Kasumi-1 (cell line): ENCODE data around the gene IPO5.
"Not testable (repeated sequence)": the region's sequence is repeated elsewhere in the genome, so short reads cannot be mapped to it uniquely, and the experiment has no call there.

Experiments
- DNase-seq, 2 experiments: peaks; one replicate each; lab custom pipeline; 2025; lab: John Stamatoyannopoulos, UW

The IPO5 gene

GRCh38 chr13:98014766-98015165 is 61.3 kb downstream of the IPO5 start:
- no peak for DNase-seq

DNA sequence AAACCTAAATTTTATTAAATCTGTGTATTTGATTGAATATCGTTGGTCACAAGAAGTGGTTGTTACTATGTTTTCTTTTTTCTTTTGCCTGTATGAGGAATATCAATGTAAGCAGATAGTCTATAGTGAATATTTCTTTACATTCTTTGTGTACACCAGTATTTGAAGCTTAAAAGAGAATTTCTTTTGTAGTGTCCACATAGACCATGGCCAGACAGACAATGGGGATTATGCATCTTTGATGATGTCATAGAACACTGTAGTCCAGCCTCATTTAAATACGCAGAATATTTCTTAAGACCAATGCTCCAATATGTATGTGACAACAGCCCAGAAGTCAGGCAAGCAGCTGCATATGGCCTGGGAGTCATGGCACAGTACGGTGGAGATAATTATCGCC is 64.8 kb downstream of the IPO5 start:
- no peak for DNase-seq

DNA sequence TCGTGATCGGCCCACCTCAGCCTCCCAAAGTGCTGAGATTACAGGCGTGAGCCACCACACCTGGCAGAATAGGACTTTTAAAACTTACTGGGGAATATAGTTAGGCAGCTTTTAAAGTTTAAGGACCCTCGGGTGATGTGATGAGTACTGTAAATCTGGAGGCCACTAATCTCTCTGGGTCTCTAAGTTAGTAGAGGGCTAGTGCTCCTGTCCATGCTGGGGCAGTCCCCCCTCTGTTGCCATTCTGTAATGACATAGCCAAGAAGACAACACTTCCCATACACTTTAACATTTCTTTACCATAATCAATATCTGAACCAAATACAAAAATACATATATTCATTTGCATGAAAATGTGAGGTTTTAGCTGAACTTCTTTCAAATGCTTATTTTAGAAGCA is 65.7 kb downstream of the IPO5 start:
- no peak for DNase-seq

- no peak for DNase-seq
These were observed 66.8 kb downstream of the IPO5 start for GRCh38 chr13:98020271-98020670.

GRCh38 chr13:98022210-98022609 is 68.7 kb downstream of the IPO5 start:
- no peak for DNase-seq

GRCh38 chr13:98025480-98026025 is 72.1 kb downstream of the IPO5 start:
- no peak for DNase-seq

GRCh38 chr13:98026457-98026857 is 73.0 kb downstream of the IPO5 start:
- no peak for DNase-seq

DNA sequence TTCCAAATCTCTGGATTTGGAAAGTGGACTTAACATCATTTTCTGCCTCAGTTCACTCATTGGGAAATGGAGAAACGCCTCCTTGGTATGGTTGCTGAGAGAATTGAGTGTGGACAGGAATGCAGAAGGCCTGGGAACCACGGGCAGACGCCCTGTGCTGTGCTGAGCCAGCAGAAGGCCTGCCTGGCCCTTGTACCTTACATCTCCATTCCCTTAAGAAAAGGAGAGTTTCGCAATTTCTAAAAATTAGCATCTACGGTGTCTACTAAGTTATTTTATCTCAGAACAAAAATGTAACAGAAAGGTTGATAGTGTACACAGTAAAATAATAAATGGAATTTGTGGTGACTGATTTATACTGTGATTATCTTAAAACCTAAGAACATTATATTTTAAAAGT is 78.7 kb downstream of the IPO5 start:
- no peak for DNase-seq

- DNase-seq: peak; percentile 48 to 59
These were observed 80.1 kb downstream of the IPO5 start for GRCh38 chr13:98033277-98034247.

DNA sequence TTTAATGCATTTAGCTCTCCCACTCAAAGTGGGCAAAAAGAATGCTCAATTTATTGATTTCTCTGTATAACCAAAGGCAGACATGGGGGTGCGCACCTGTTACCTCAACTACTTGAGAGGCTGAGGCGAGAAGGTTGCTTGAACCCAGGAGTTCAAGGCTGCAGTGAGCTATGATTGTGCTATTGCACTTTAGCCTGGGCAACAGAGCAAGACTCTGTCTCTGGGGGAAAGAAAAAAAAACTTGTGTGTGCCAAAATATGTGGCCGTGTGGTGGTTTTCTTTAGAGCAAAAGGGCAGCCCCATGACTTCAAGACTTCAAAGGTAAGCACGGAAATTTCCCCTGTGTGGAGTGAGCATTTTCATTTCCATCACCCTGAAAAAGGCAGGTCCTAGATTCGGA is 81.9 kb downstream of the IPO5 start:
- no peak for DNase-seq

GRCh38 chr13:98036564-98037302 is 83.3 kb downstream of the IPO5 start:
- not testable (repeated sequence) for DNase-seq

- DNase-seq: no peak
These were observed 85.8 kb downstream of the IPO5 start for GRCh38 chr13:98039261-98039660.

DNA sequence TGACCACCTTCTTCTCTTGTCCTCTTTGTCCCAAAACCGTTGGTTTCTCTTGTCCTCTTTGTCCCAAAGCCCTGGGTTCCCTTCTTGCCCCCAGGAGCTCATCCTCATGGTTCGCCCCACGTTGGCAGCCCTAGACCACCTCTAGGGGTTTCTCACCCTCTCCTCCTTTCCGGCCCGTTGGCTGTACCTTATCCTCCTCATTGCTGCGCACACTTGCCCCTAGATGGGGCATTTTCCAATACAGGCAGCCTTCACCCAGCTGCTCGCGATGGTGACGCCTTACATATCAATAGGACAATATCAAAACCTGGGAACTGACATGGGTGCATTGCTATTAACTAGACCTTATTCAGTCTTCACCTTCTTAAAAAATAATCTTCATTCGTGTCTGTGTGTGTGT is 86.5 kb downstream of the IPO5 start:
- no peak for DNase-seq

- DNase-seq: no peak
These were observed 87.8 kb downstream of the IPO5 start for GRCh38 chr13:98041081-98041820.

GRCh38 chr13:98044301-98044700 is 90.8 kb downstream of the IPO5 start:
- no peak for DNase-seq

DNA sequence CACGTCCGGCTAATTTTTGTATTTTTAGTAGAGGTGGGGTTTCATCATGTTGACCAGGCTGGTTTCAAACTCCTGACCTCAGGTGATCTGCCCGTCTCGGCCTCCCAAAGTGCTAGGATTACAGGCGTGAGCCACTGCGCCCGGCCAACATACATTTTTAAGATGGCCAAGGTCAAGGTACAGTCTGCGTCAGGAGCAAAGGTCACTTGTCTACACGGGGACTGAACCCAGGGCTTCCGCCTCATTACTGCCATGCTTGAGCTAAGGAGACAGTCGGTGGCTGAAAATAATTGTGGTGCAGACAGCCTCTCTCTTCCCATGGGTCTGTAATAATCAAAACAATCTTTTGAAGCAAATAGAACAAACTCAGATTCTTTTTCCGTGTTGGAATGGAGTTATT is 94.3 kb downstream of the IPO5 start:
- DNase-seq: not testable (repeated sequence)

- DNase-seq: no peak
These were observed 94.8 kb downstream of the IPO5 start for GRCh38 chr13:98048265-98048664.

DNA sequence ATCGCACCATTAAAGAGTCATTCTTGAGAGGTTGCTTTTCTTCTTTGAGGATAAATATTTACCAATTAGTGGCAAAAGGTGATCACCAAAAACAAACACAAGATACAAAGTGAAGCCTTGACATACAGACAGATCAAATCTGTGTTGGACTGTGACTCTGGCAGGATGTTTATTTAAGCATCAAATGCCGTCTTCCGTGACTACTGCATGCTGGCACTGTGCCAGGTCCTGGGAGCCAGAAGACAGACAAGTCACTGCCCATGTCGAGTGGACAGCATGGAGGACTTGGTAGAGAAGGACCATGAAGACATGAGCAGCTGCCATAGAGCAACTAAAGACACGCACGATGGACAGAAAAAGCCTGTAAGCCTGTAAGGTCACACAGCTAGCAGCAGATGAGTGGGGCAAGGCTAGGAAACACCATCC is 96.6 kb downstream of the IPO5 start:
- DNase-seq: no peak

GRCh38 chr13:98052412-98052811 is 98.9 kb downstream of the IPO5 start:
- DNase-seq: no peak

- no peak for DNase-seq
These were observed 100.8 kb downstream of the IPO5 start for GRCh38 chr13:98054301-98054700.

- no peak for DNase-seq
These were observed 102.1 kb downstream of the IPO5 start for GRCh38 chr13:98055623-98056022.

- no peak for DNase-seq
These were observed 103.5 kb downstream of the IPO5 start for GRCh38 chr13:98056839-98057410.
